Ovary (tissue), 3 donors: ENCODE data around the gene NCK1.

Experiments used
- POLR2A ChIP-seq: fragments of 450-650 bp; IDR thresholded peaks from one replicate; pipeline ENCODE4 v1.6.1; 2017; ENCODE audit warnings: antibody characterized with exemption, mild to moderate bottlenecking, moderate library complexity
- TF ChIP-seq, protein P1 (sequence below), 3 donors: fragments of 450-650 bp in 2 of 3; fragments of 200-600 bp in 1 of 3; IDR thresholded peaks; one replicate each; pipeline versions ENCODE4 v1.5.1 to v1.8.0; 2016 to 2022; ENCODE audit warnings: antibody characterized with exemption in 3 of 3, mild to moderate bottlenecking in 1 of 3
- donor health status: DM: no; HTN: no; CAD: no.

DNA sequence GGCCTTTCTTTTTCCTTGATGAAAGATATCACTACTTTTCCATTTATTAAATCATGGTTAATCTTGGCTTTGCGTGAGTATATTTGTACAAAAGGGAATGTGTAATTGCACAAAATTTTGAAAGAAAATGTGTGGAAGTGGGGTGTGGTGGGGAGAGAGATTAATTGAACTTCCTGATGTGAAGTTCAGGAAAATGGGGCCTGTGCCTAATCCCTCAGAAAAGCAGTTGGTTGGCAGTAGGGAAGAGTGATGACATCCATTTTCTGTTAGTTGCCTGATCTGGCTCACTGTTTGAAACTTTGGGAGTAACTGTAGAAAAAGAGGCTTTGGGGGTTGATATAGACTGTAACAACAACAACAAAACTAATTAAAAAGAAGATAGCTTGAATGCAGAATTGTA lies 85.0 kb downstream of the NCK1 start:
- no peak for TF ChIP-seq POLR2A
- TF ChIP-seq, protein P1, sequence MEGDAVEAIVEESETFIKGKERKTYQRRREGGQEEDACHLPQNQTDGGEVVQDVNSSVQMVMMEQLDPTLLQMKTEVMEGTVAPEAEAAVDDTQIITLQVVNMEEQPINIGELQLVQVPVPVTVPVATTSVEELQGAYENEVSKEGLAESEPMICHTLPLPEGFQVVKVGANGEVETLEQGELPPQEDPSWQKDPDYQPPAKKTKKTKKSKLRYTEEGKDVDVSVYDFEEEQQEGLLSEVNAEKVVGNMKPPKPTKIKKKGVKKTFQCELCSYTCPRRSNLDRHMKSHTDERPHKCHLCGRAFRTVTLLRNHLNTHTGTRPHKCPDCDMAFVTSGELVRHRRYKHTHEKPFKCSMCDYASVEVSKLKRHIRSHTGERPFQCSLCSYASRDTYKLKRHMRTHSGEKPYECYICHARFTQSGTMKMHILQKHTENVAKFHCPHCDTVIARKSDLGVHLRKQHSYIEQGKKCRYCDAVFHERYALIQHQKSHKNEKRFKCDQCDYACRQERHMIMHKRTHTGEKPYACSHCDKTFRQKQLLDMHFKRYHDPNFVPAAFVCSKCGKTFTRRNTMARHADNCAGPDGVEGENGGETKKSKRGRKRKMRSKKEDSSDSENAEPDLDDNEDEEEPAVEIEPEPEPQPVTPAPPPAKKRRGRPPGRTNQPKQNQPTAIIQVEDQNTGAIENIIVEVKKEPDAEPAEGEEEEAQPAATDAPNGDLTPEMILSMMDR (IDR thresholded peaks at IDR 0.05), result no peak
